ENCODE data around the gene PTPRG. TPM values are rescaled to one million over a fixed set of nuclear protein-coding genes. Genes with fewer than 3 reads are reported as not detected.

Gene PTPRG
- polyA plus RNA-seq, 1 donor (not counting 4 experiments of a cell fraction or from before 2014, with no cell fraction given), result 12.1 TPM

GRCh38 chr3:62110443-62111225 lies 549.3 kb downstream of the PTPRG start:
- Histone ChIP-seq H3K4me2 (ENCODE audit: control insufficient read depth, extremely low read depth, insufficient read depth, low read depth, low read length) (no peak overlapping the region), H2AFZ (ENCODE audit: control insufficient read depth, low read length) (no peak overlapping the region), H3K27ac (ENCODE audit: control insufficient read depth, insufficient read depth, low read length) (no peak overlapping the region), H3K9me3 (ENCODE audit: control insufficient read depth, low read depth, low read length) (no peaks in the 10 kb centered on the region), H3K9me1 (ENCODE audit: control insufficient read depth, extremely low read depth, insufficient read depth, low read length) (no peaks in the 10 kb centered on the region), H3K79me2 (ENCODE audit: control insufficient read depth, insufficient read depth, low read length) (no peaks in the 10 kb centered on the region), H3K4me3 (ENCODE audit: control insufficient read depth in 2 of 3, extremely low read depth in 1 of 3, insufficient read depth in 2 of 3, low read depth in 1 of 3, low read length in 3 of 3) (no peak overlapping the region), H3K4me1 (ENCODE audit: control insufficient read depth, extremely low read depth, insufficient read depth, low read length) (no peaks in the 10 kb centered on the region), H4K20me1 (ENCODE audit: control insufficient read depth, extremely low read depth, insufficient read depth, low read length) (no peaks in the 10 kb centered on the region), H3K9ac (ENCODE audit: control insufficient read depth, extremely low read depth, insufficient read depth, low read length) (no peak overlapping the region), H3K27me3 (ENCODE audit: control insufficient read depth, extremely low read depth, insufficient read depth, low read length) (no peaks in the 10 kb centered on the region), H3K36me3 (ENCODE audit: control insufficient read depth in 2 of 2, extremely low read depth in 1 of 2, insufficient read depth in 2 of 2, low read length in 2 of 2) (no peaks in the 10 kb centered on the region)
- DNase-seq (ENCODE audit: low read depth, low spot score) (no peak), FAIRE-seq (no peak)
- TF ChIP-seq CTCF (optimal IDR thresholded peaks at IDR 0.05 in 1 of 3, IDR thresholded peaks at IDR 0.05 in 1 of 3, conservative IDR thresholded peaks at IDR 0.05 in 1 of 3; ENCODE audit: extremely low read depth in 1 of 3, insufficient read depth in 2 of 3, low read length in 3 of 3) (no peak), EZH2 (IDR thresholded peaks at IDR 0.05; ENCODE audit: low read length) (no peak)
- dilution Hi-C loops (cut with MboI; ENCODE audit: extremely low pct_ligation_motif_present, low sequenced_read_pairs), result no loop called here

- TF ChIP-seq CTCF (optimal IDR thresholded peaks at IDR 0.05 in 1 of 3, IDR thresholded peaks at IDR 0.05 in 1 of 3, conservative IDR thresholded peaks at IDR 0.05 in 1 of 3; ENCODE audit: extremely low read depth in 1 of 3, insufficient read depth in 2 of 3, low read length in 3 of 3) (no peak), EZH2 (IDR thresholded peaks at IDR 0.05; ENCODE audit: low read length) (no peak)
- no peak overlapping the region for H3K4me3 ChIP-seq (ENCODE audit: control insufficient read depth in 2 of 3, extremely low read depth in 1 of 3, insufficient read depth in 2 of 3, low read depth in 1 of 3, low read length in 3 of 3)
- dilution Hi-C loops (cut with MboI; ENCODE audit: extremely low pct_ligation_motif_present, low sequenced_read_pairs), result no loop called here
- H3K9ac ChIP-seq (ENCODE audit: control insufficient read depth, extremely low read depth, insufficient read depth, low read length), result no peak overlapping the region
- FAIRE-seq (no peak), DNase-seq (ENCODE audit: low read depth, low spot score) (no peak)
- no peak overlapping the region for H2AFZ ChIP-seq (ENCODE audit: control insufficient read depth, low read length)
- no peaks in the 10 kb centered on the region for H3K9me1 ChIP-seq (ENCODE audit: control insufficient read depth, extremely low read depth, insufficient read depth, low read length)
- no peak overlapping the region for H3K4me2 ChIP-seq (ENCODE audit: control insufficient read depth, extremely low read depth, insufficient read depth, low read depth, low read length)
- no peaks in the 10 kb centered on the region for H3K9me3 ChIP-seq (ENCODE audit: control insufficient read depth, low read depth, low read length)
- no peaks in the 10 kb centered on the region for H4K20me1 ChIP-seq (ENCODE audit: control insufficient read depth, extremely low read depth, insufficient read depth, low read length)
- H3K27me3 ChIP-seq (ENCODE audit: control insufficient read depth, extremely low read depth, insufficient read depth, low read length), result no peaks in the 10 kb centered on the region
- H3K79me2 ChIP-seq (ENCODE audit: control insufficient read depth, insufficient read depth, low read length), result no peaks in the 10 kb centered on the region
- H3K4me1 ChIP-seq (ENCODE audit: control insufficient read depth, extremely low read depth, insufficient read depth, low read length), result no peaks in the 10 kb centered on the region
- H3K27ac ChIP-seq (ENCODE audit: control insufficient read depth, insufficient read depth, low read length), result no peak overlapping the region
- H3K36me3 ChIP-seq (ENCODE audit: control insufficient read depth in 2 of 2, extremely low read depth in 1 of 2, insufficient read depth in 2 of 2, low read length in 2 of 2), result no peaks in the 10 kb centered on the region
Observed at GRCh38 chr3:62113092-62113491, 551.7 kb downstream of the PTPRG start.

All from keratinocyte (primary cell).